ENCODE data around the gene R3HCC1L.

Gene R3HCC1L

GRCh38 chr10:98270786-98271185 lies 136.3 kb downstream of the R3HCC1L start:
- Mint-ChIP-seq H3K4me1 (ENCODE audit: low read depth) (peaks cover 2% of the 10 kb centered on the region), H3K36me3 (no peaks in the 10 kb centered on the region), H3K27me3 (peaks cover 15% of the 10 kb centered on the region), H3K27ac (no peak overlapping the region), H3K4me3 (no peak overlapping the region), H3K9me3 (ENCODE audit: low read depth) (no peaks in the 10 kb centered on the region)

- H3K4me1 Mint-ChIP-seq (ENCODE audit: low read depth) = peaks cover 2% of the 10 kb centered on the region
- no peaks in the 10 kb centered on the region for H3K9me3 Mint-ChIP-seq (ENCODE audit: low read depth)
- peaks cover 15% of the 10 kb centered on the region for H3K27me3 Mint-ChIP-seq
- no peak overlapping the region for H3K27ac Mint-ChIP-seq
- H3K36me3 Mint-ChIP-seq = no peaks in the 10 kb centered on the region
- no peak overlapping the region for H3K4me3 Mint-ChIP-seq
Observed at GRCh38 chr10:98272245-98272644, 137.8 kb downstream of the R3HCC1L start.

GRCh38 chr10:98272656-98273055 lies 138.2 kb downstream of the R3HCC1L start:
- Mint-ChIP-seq H3K4me3 (no peak overlapping the region), H3K9me3 (ENCODE audit: low read depth) (no peaks in the 10 kb centered on the region), H3K36me3 (no peaks in the 10 kb centered on the region), H3K4me1 (ENCODE audit: low read depth) (peaks cover 2% of the 10 kb centered on the region), H3K27ac (no peak overlapping the region), H3K27me3 (peaks cover 15% of the 10 kb centered on the region)

- H3K4me1 Mint-ChIP-seq (ENCODE audit: low read depth) = peaks cover 2% of the 10 kb centered on the region
- no peak overlapping the region for H3K27ac Mint-ChIP-seq
- peaks cover 15% of the 10 kb centered on the region for H3K27me3 Mint-ChIP-seq
- H3K4me3 Mint-ChIP-seq = no peak overlapping the region
- no peaks in the 10 kb centered on the region for H3K9me3 Mint-ChIP-seq (ENCODE audit: low read depth)
- H3K36me3 Mint-ChIP-seq = no peaks in the 10 kb centered on the region
Observed at GRCh38 chr10:98273057-98273850, 138.8 kb downstream of the R3HCC1L start.

- H3K27ac Mint-ChIP-seq = no peak overlapping the region
- H3K4me3 Mint-ChIP-seq = no peak overlapping the region
- no peaks in the 10 kb centered on the region for H3K9me3 Mint-ChIP-seq (ENCODE audit: low read depth)
- peaks cover 16% of the 10 kb centered on the region for H3K27me3 Mint-ChIP-seq
- H3K36me3 Mint-ChIP-seq = no peaks in the 10 kb centered on the region
- H3K4me1 Mint-ChIP-seq (ENCODE audit: low read depth) = no peaks in the 10 kb centered on the region
Observed at GRCh38 chr10:98274562-98274961, 140.1 kb downstream of the R3HCC1L start.

- no peaks in the 10 kb centered on the region for H3K36me3 Mint-ChIP-seq
- no peaks in the 10 kb centered on the region for H3K4me1 Mint-ChIP-seq (ENCODE audit: low read depth)
- peaks cover 2% of the 10 kb centered on the region for H3K9me3 Mint-ChIP-seq (ENCODE audit: low read depth)
- peaks cover 11% of the 10 kb centered on the region for H3K27me3 Mint-ChIP-seq
- H3K4me3 Mint-ChIP-seq = no peak overlapping the region
- no peak overlapping the region for H3K27ac Mint-ChIP-seq
Observed at GRCh38 chr10:98276311-98276710, 141.9 kb downstream of the R3HCC1L start.

- H3K36me3 Mint-ChIP-seq = peaks cover 3% of the 10 kb centered on the region
- H3K4me3 Mint-ChIP-seq = no peak overlapping the region
- peaks cover 11% of the 10 kb centered on the region for H3K9me3 Mint-ChIP-seq (ENCODE audit: low read depth)
- no peaks in the 10 kb centered on the region for H3K4me1 Mint-ChIP-seq (ENCODE audit: low read depth)
- H3K27me3 Mint-ChIP-seq = peaks cover 10% of the 10 kb centered on the region
- no peak overlapping the region for H3K27ac Mint-ChIP-seq
Observed at GRCh38 chr10:98285416-98285815, 151.0 kb downstream of the R3HCC1L start.

GRCh38 chr10:98286419-98286818 lies 152.0 kb downstream of the R3HCC1L start:
- Mint-ChIP-seq H3K4me3 (no peak overlapping the region), H3K36me3 (peaks cover 3% of the 10 kb centered on the region), H3K9me3 (ENCODE audit: low read depth) (peaks cover 8% of the 10 kb centered on the region), H3K4me1 (ENCODE audit: low read depth) (no peaks in the 10 kb centered on the region), H3K27ac (no peak overlapping the region), H3K27me3 (peaks cover 11% of the 10 kb centered on the region)

GRCh38 chr10:98287321-98287720 lies 152.9 kb downstream of the R3HCC1L start:
- no peaks in the 10 kb centered on the region for H3K36me3 Mint-ChIP-seq
- no peak overlapping the region for H3K27ac Mint-ChIP-seq
- H3K4me3 Mint-ChIP-seq = no peak overlapping the region
- peaks cover 9% of the 10 kb centered on the region for H3K27me3 Mint-ChIP-seq
- H3K4me1 Mint-ChIP-seq (ENCODE audit: low read depth) = no peaks in the 10 kb centered on the region
- peaks cover under 1% of the 10 kb centered on the region for H3K9me3 Mint-ChIP-seq (ENCODE audit: low read depth)

GRCh38 chr10:98289802-98290209 lies 155.3 kb downstream of the R3HCC1L start:
- Mint-ChIP-seq H3K27me3 (peaks cover 4% of the 10 kb centered on the region), H3K4me1 (ENCODE audit: low read depth) (no peaks in the 10 kb centered on the region), H3K27ac (no peak overlapping the region), H3K9me3 (ENCODE audit: low read depth) (no peaks in the 10 kb centered on the region), H3K36me3 (no peaks in the 10 kb centered on the region), H3K4me3 (no peak overlapping the region)

GRCh38 chr10:98292971-98293370 lies 158.5 kb downstream of the R3HCC1L start:
- H3K9me3 Mint-ChIP-seq (ENCODE audit: low read depth) = no peaks in the 10 kb centered on the region
- H3K4me1 Mint-ChIP-seq (ENCODE audit: low read depth) = no peaks in the 10 kb centered on the region
- H3K36me3 Mint-ChIP-seq = no peaks in the 10 kb centered on the region
- no peak overlapping the region for H3K4me3 Mint-ChIP-seq
- no peak overlapping the region for H3K27ac Mint-ChIP-seq
- H3K27me3 Mint-ChIP-seq = peaks cover 4% of the 10 kb centered on the region

GRCh38 chr10:98293550-98294269 lies 159.3 kb downstream of the R3HCC1L start:
- H3K27ac Mint-ChIP-seq = no peak overlapping the region

GRCh38 chr10:98294270-98294627 lies 159.8 kb downstream of the R3HCC1L start:
- Mint-ChIP-seq H3K9me3 (ENCODE audit: low read depth) (no peaks in the 10 kb centered on the region), H3K27me3 (peaks cover 4% of the 10 kb centered on the region), H3K36me3 (no peaks in the 10 kb centered on the region), H3K4me3 (no peak overlapping the region), H3K27ac (no peak overlapping the region), H3K4me1 (ENCODE audit: low read depth) (no peaks in the 10 kb centered on the region)

More at GRCh38 chr10:98293550-98294269, 159.3 kb downstream of the R3HCC1L start:
- H3K4me3 Mint-ChIP-seq = no peak overlapping the region
- peaks cover 4% of the 10 kb centered on the region for H3K27me3 Mint-ChIP-seq
- H3K36me3 Mint-ChIP-seq = no peaks in the 10 kb centered on the region
- no peaks in the 10 kb centered on the region for H3K9me3 Mint-ChIP-seq (ENCODE audit: low read depth)
- no peaks in the 10 kb centered on the region for H3K4me1 Mint-ChIP-seq (ENCODE audit: low read depth)
